Transverse colon (tissue), 4 donors: ENCODE measurements around the gene NUBP1. TPM values are rescaled to one million over a fixed set of nuclear protein-coding genes. Genes with fewer than 3 reads are reported as not detected.

ENCODE experiments used
- DNase-seq: peaks from one replicate; pipeline ENCODE4 v3.0.0-alpha.2; 2019
- H3K27ac ChIP-seq, 4 donors: fragments of 200-600 bp; sonication (generic); 2 replicates each; pipeline ENCODE4 v1.5.1; 2016 to 2018; ENCODE audit warnings: inconsistent platforms in 4 of 4
- H3K27me3 ChIP-seq: fragments of 200-600 bp; sonication (generic); 2 replicates; pipeline ENCODE4 v1.5.1; 2017; ENCODE audit warnings: inconsistent platforms
- H3K36me3 ChIP-seq, 4 donors: fragments of 200-600 bp; sonication (generic); 2 replicates each; pipeline ENCODE4 v1.5.1; 2017 to 2019; ENCODE audit warnings: inconsistent platforms in 4 of 4
- H3K4me1 ChIP-seq, 4 donors: fragments of 200-600 bp; sonication (generic); 2 replicates each; pipeline ENCODE4 v1.5.1; 2017 to 2020; ENCODE audit warnings: inconsistent platforms in 4 of 4
- H3K4me3 ChIP-seq, 4 donors: fragments of 200-600 bp; sonication (generic); 1 replicate in 1 of 4; 2 replicates in 3 of 4; pipeline versions ENCODE4 v1.5.1 to v1.6.1; 2017 to 2019; ENCODE audit warnings: inconsistent platforms in 4 of 4
- H3K9me3 ChIP-seq, 2 donors: fragments of 200-600 bp; sonication (generic); 2 replicates each; pipeline ENCODE4 v1.5.1; 2017 to 2019; ENCODE audit warnings: inconsistent platforms in 2 of 2
- EP300 ChIP-seq: sonication (generic); formaldehyde crosslinking; IDR thresholded peaks from one replicate; pipeline ENCODE4 v1.6.1; 2017; ENCODE audit warnings: antibody characterized with exemption, low read depth
- POLR2A ChIP-seq: fragments of 450-650 bp; IDR thresholded peaks from one replicate; pipeline ENCODE4 v1.6.1; 2016; ENCODE audit warnings: antibody characterized with exemption, mild to moderate bottlenecking, moderate library complexity
- POLR2AphosphoS5 ChIP-seq, 3 donors: sonication (generic); formaldehyde crosslinking; IDR thresholded peaks; one replicate each; pipeline ENCODE4 v1.6.1; 2016; ENCODE audit warnings: antibody characterized with exemption in 3 of 3
- WGBS, 2 donors: methylation state at CpG; one replicate each; pipeline ENCODE4 v1.1.5; 2018; ENCODE audit warnings: low coverage in 1 of 2; 5-methylcytosine and 5-hydroxymethylcytosine counted together
- in situ Hi-C, 4 donors: fragments of 200-750 bp; cut with MboI; loops; one replicate each; pipeline versions ENCODE4 v1.15.0 to v1.15.1; 2017; ENCODE audit warnings: low sequenced_read_pairs in 3 of 4, low pct_ligation_motif_present in 1 of 4, low pct_unique_long_range_greater_than_20kb in 1 of 4
- intact Hi-C: fragments of 100-400 bp; cut with DNase I; formaldehyde crosslinking; loops from one replicate; pipeline ENCODE4 v1.15.1; 2023; ENCODE audit warnings: low total_unique reads
- total RNA-seq, 4 donors: library from RNA; depleted of rRNA; stranded (reverse); fragments of >200 nt; gene quantifications; one replicate each; pipeline ENCODE4 v1.1.0, GENCODE V29; 2016
- TF ChIP-seq, protein P1 (sequence below), 5 experiments: fragments of 200-600 bp in 3 of 5; fragments of 450-650 bp in 2 of 5; sonication (generic) in 3 of 5; IDR thresholded peaks; 1 replicate in 2 of 5; 2 replicates in 3 of 5; pipeline ENCODE4 v1.5.1; 2016 to 2017; ENCODE audit warnings: antibody characterized with exemption in 5 of 5, inconsistent platforms in 3 of 5, mild to moderate bottlenecking in 2 of 5, moderate library complexity in 1 of 5

NUBP1 gene
- total RNA-seq, 4 donors from 2014 or later, result 11.6 to 23.8 (median 22.5) TPM

DNA sequence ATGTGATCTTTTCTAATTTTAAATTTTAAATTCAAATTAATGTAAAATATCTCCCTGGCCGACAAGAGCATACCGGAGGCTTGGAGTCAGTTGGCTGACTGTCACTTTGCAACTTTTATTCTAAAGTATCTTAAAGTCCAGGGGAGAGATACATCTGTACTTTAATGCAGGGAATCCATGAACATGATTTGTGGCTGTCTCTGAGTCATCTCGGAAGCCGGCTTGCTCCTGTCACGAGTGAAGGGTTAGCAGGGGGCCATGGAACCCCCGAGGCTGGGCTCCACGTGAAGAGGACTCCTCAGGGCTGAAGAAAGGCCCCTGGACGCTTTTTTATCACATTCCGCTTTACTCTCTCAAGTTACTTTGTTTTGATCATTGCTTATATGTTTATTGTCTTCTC, 61.7 kb downstream of the NUBP1 start:
- in situ Hi-C loops (no loop called here), intact Hi-C loops (no loop called here)
- TF ChIP-seq POLR2AphosphoS5 (IDR thresholded peaks at IDR 0.05), result no peak
- TF ChIP-seq EP300, result no peak
- TF ChIP-seq POLR2A, result no peak
- TF ChIP-seq, protein P1, sequence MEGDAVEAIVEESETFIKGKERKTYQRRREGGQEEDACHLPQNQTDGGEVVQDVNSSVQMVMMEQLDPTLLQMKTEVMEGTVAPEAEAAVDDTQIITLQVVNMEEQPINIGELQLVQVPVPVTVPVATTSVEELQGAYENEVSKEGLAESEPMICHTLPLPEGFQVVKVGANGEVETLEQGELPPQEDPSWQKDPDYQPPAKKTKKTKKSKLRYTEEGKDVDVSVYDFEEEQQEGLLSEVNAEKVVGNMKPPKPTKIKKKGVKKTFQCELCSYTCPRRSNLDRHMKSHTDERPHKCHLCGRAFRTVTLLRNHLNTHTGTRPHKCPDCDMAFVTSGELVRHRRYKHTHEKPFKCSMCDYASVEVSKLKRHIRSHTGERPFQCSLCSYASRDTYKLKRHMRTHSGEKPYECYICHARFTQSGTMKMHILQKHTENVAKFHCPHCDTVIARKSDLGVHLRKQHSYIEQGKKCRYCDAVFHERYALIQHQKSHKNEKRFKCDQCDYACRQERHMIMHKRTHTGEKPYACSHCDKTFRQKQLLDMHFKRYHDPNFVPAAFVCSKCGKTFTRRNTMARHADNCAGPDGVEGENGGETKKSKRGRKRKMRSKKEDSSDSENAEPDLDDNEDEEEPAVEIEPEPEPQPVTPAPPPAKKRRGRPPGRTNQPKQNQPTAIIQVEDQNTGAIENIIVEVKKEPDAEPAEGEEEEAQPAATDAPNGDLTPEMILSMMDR (IDR thresholded peaks at IDR 0.05), result no peak
- H3K4me1 ChIP-seq, result no peaks in the 10 kb centered on the region
- no peak overlapping the region for H3K4me3 ChIP-seq
- no peaks in the 10 kb centered on the region for H3K36me3 ChIP-seq
- 63 to 74% methylated on average over 4 to 9 of the region's 9 CpGs for WGBS, 2 donors
- no peak overlapping the region for H3K27ac ChIP-seq
- no peaks in the 10 kb centered on the region for H3K27me3 ChIP-seq
- no peak for DNase-seq
- no peaks in the 10 kb centered on the region for H3K9me3 ChIP-seq

DNA sequence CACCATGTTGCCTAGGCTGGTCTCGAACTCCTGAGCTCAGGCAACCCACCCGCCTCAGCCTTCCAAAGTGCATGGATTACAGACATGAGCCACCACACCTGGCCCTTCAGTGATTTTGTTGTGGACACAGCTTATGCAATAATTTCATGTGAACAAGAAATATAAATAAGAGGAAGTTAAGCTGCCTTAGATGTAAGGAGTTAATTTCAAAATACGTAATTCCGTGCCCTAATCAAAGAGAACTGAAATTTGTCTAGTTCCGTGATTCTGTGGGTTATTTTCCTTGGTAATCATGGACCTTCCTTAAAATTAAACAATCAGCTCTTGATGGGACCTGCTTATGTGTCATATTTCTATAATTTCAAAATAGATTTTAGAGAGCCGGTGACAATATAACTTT, 63.1 kb downstream of the NUBP1 start:
- H3K36me3 ChIP-seq, result no peaks in the 10 kb centered on the region
- H3K9me3 ChIP-seq, result no peaks in the 10 kb centered on the region
- intact Hi-C loops (no loop called here), in situ Hi-C loops (no loop called here)
- WGBS, 2 donors, result 84 to 88% methylated on average over 6 of the region's 6 CpGs
- no peak overlapping the region for H3K4me3 ChIP-seq
- no peaks in the 10 kb centered on the region for H3K4me1 ChIP-seq
- TF ChIP-seq EP300, result no peak
- TF ChIP-seq POLR2AphosphoS5 (IDR thresholded peaks at IDR 0.05), result no peak
- TF ChIP-seq POLR2A, result no peak
- TF ChIP-seq, protein P1 (IDR thresholded peaks at IDR 0.05), result no peak
- H3K27ac ChIP-seq, result no peak overlapping the region
- DNase-seq, result no peak
- no peaks in the 10 kb centered on the region for H3K27me3 ChIP-seq

DNA sequence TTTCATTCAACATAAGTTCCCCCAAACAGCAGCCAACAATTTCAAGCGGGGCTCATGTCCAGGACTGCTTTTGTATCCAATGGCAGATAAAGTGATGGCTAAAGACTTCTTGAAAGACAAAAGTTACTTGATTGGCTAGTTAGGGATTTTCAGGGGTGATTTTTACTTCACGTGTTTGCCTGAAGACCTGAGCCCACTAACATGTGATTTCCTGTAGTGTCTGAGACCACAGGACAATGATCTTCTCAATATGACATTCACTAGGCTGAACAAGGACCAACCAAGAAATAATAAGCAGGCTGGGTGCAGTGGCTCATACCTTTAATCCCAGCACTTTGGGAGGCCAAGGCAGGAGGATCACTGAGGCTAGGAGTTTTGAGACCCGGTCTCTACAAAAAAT, 64.6 kb downstream of the NUBP1 start:
- TF ChIP-seq, protein P1 (IDR thresholded peaks at IDR 0.05), result no peak
- TF ChIP-seq POLR2AphosphoS5 (IDR thresholded peaks at IDR 0.05) (no peak), POLR2A (no peak), EP300 (no peak)
- no peak overlapping the region for H3K4me3 ChIP-seq
- H3K27ac ChIP-seq, result no peak overlapping the region
- intact Hi-C loops, result no loop called here
- DNase-seq, result no peak
- no peaks in the 10 kb centered on the region for H3K9me3 ChIP-seq
- in situ Hi-C loops, result no loop called here
- H3K27me3 ChIP-seq, result no peaks in the 10 kb centered on the region
- 63 to 85% methylated on average over 1 to 3 of the region's 3 CpGs for WGBS, 2 donors
- no peaks in the 10 kb centered on the region for H3K36me3 ChIP-seq
- no peaks in the 10 kb centered on the region for H3K4me1 ChIP-seq

DNA sequence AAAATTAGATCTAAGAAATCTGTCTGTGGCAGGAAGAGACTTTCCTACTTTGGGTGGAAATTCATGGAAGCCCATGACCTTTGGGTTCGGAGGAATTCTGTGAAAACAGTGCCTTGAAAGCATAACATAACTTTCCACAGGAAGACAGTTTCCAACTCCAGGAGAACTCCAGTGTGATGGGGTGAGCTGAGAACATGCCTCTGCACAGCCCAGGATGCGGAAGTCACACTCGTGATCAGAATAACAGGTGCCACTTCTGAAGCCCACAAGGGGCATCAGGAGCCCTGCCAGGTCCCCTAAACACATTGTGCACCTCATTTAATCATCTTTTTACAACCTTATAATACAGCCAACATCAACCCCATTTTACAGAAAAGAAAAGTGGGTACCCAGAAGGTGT, 65.2 kb downstream of the NUBP1 start:
- WGBS, 2 donors, result 40 to 94% methylated on average over 1 to 3 of the region's 3 CpGs
- H3K27me3 ChIP-seq, result no peaks in the 10 kb centered on the region
- in situ Hi-C loops, result no loop called here
- H3K4me3 ChIP-seq, result no peak overlapping the region
- no peaks in the 10 kb centered on the region for H3K9me3 ChIP-seq
- TF ChIP-seq POLR2AphosphoS5 (IDR thresholded peaks at IDR 0.05), result no peak
- TF ChIP-seq POLR2A, result no peak
- TF ChIP-seq EP300, result no peak
- TF ChIP-seq, protein P1 (IDR thresholded peaks at IDR 0.05), result no peak
- DNase-seq, result no peak
- no peaks in the 10 kb centered on the region for H3K4me1 ChIP-seq
- intact Hi-C loops, result no loop called here
- H3K36me3 ChIP-seq, result no peaks in the 10 kb centered on the region
- H3K27ac ChIP-seq, result no peak overlapping the region
